HepG2 (cell line): ENCODE results near the gene KCNS1. TPM values are rescaled to one million over a fixed set of nuclear protein-coding genes. Genes with fewer than 3 reads are reported as not detected.

Experiments used
- CREM ChIP-seq, 2 experiments: sonication (generic) in 1 of 2; formaldehyde crosslinking in 1 of 2; IDR thresholded peaks; 2 replicates each; pipeline versions ENCODE4 v1.4.0 to v1.6.1; 2016 to 2020; ENCODE audit warnings: antibody characterized with exemption in 1 of 2, mild to moderate bottlenecking in 1 of 2, missing genetic modification reagents in 1 of 2
- DPF2 ChIP-seq: sonication (generic); formaldehyde crosslinking; IDR thresholded peaks from 2 replicates; pipeline ENCODE4 v1.4.0; 2020; ENCODE audit warnings: mild to moderate bottlenecking, low read depth, missing genetic modification reagents, borderline replicate concordance
- ESRRA ChIP-seq: sonication (generic); formaldehyde crosslinking; IDR thresholded peaks from 2 replicates; pipeline ENCODE4 v1.5.1; 2020; ENCODE audit warnings: mild to moderate bottlenecking, low read depth, missing genetic modification reagents
- FLYWCH1 ChIP-seq: sonication (generic); formaldehyde crosslinking; IDR thresholded peaks from 2 replicates; pipeline ENCODE4 v1.8.1; 2023; ENCODE audit warnings: mild to moderate bottlenecking, missing genetic modification reagents
- MAFF ChIP-seq: IDR thresholded peaks from 2 replicates; pipeline ENCODE4 v1.6.1; 2011; ENCODE audit warnings: low read depth, low read length, improper control_type of control experiment
- MEF2D ChIP-seq: sonication (generic); formaldehyde crosslinking; IDR thresholded peaks from 2 replicates; pipeline ENCODE4 v1.5.1; 2020; ENCODE audit warnings: mild to moderate bottlenecking, missing genetic modification reagents
- MEIS1 ChIP-seq: sonication (generic); formaldehyde crosslinking; IDR thresholded peaks from 2 replicates; pipeline ENCODE4 v1.9.0; 2021; ENCODE audit warnings: mild to moderate bottlenecking, missing genetic modification reagents, moderate library complexity, borderline replicate concordance
- MIXL1 ChIP-seq: IDR thresholded peaks from 2 replicates; pipeline ENCODE4 v1.6.1; 2016
- MLX ChIP-seq: IDR thresholded peaks from 2 replicates; pipeline ENCODE4 v1.6.1; 2016
- NCOA2 ChIP-seq: sonication (generic); formaldehyde crosslinking; IDR thresholded peaks from 2 replicates; pipeline ENCODE4 v1.8.0; 2022; ENCODE audit warnings: inconsistent platforms
- PHF21A ChIP-seq: sonication (generic); formaldehyde crosslinking; IDR thresholded peaks from 2 replicates; pipeline ENCODE4 v1.5.0; 2020; ENCODE audit warnings: mild to moderate bottlenecking, missing genetic modification reagents
- TCF7 ChIP-seq: sonication (generic); IDR thresholded peaks from 2 replicates; pipeline ENCODE4 v1.6.1; 2016; ENCODE audit warnings: antibody characterized with exemption, low read depth
- ZBTB46 ChIP-seq: sonication (generic); formaldehyde crosslinking; IDR thresholded peaks from 2 replicates; pipeline ENCODE4 v1.4.0; 2020; ENCODE audit warnings: mild to moderate bottlenecking, missing genetic modification reagents, borderline replicate concordance
- ZEB1 ChIP-seq: IDR thresholded peaks from 2 replicates; pipeline ENCODE4 v1.6.1; 2012; ENCODE audit warnings: mild to moderate bottlenecking, low read depth, inconsistent platforms; ENCODE audit not compliant: insufficient replicate concordance
- ZFP82 ChIP-seq: sonication (generic); formaldehyde crosslinking; IDR thresholded peaks from 2 replicates; pipeline ENCODE4 v1.5.1; 2020; ENCODE audit warnings: mild to moderate bottlenecking, missing genetic modification reagents, borderline replicate concordance
- ZFP90 ChIP-seq: sonication (generic); formaldehyde crosslinking; IDR thresholded peaks from 2 replicates; pipeline ENCODE4 v1.8.0; 2022; ENCODE audit warnings: missing genetic modification reagents, mild to moderate bottlenecking, inconsistent platforms, borderline replicate concordance
- ZGPAT ChIP-seq: IDR thresholded peaks from 2 replicates; pipeline ENCODE4 v1.6.1; 2016; ENCODE audit warnings: mild to moderate bottlenecking
- ZHX2 ChIP-seq, 2 experiments: sonication (generic) in 1 of 2; formaldehyde crosslinking in 1 of 2; IDR thresholded peaks; 2 replicates each; pipeline versions ENCODE4 v1.6.1 to v1.9.0; 2014 to 2022; ENCODE audit warnings: antibody characterized with exemption in 1 of 2, borderline replicate concordance in 1 of 2, inconsistent platforms in 1 of 2, low read depth in 1 of 2, missing genetic modification reagents in 1 of 2
- ZNF121 ChIP-seq: sonication (generic); formaldehyde crosslinking; IDR thresholded peaks from 2 replicates; pipeline ENCODE4 v1.5.0; 2020; ENCODE audit warnings: mild to moderate bottlenecking, missing genetic modification reagents
- ZNF124 ChIP-seq: sonication (generic); formaldehyde crosslinking; IDR thresholded peaks from 2 replicates; pipeline ENCODE4 v1.4.0; 2020; ENCODE audit warnings: missing genetic modification reagents
- ZNF256 ChIP-seq: sonication (generic); formaldehyde crosslinking; conservative IDR thresholded peaks from 2 replicates; pipeline ENCODE4 v1.4.0; 2020; ENCODE audit warnings: missing genetic modification reagents
- polyA plus RNA-seq, 8 experiments: library from polyadenylated mRNA; depleted of rRNA in 3 of 8; stranded (reverse) in 7 of 8; unstranded in 1 of 8; fragments of >200 nt; fragmentation: Illumina TruSeq in 4 of 8; extraction: Trizol in 4 of 8; gene quantifications; 2 replicates each; pipeline versions ENCODE4 v1.2.1 to v1.2.3, GENCODE V29; 2011 to 2016; ENCODE audit warnings: low read depth in 4 of 8, missing spikeins in 1 of 8, mixed read lengths in 1 of 8; ENCODE audit not compliant: insufficient read depth in 1 of 8
- total RNA-seq, 5 experiments: library from RNA; depleted of rRNA; stranded (reverse); fragments of >200 nt; fragmentation: Illumina TruSeq; extraction: Trizol; gene quantifications; 2 replicates each; pipeline ENCODE4 v1.2.3, GENCODE V29; 2016; ENCODE audit warnings: low read depth in 1 of 5

The KCNS1 gene
- total and polyA plus RNA-seq, 2 of the 13 experiments (the other 11 are each of a cell fraction or from before 2014, with no cell fraction given): 0.03 TPM; not detected in 1

- peak; percentile 60 for TF ChIP-seq MIXL1 (CRISPR knock-in tag)
- peak; percentile 44; the same call in 1 of the 2 replicates for TF ChIP-seq CREM (IDR thresholded peaks at IDR 0.05)
- TF ChIP-seq CREM (CRISPR knock-in tag; IDR thresholded peaks at IDR 0.05): no peak
- no peak for TF ChIP-seq FLYWCH1 (CRISPR knock-in tag)
- TF ChIP-seq ZEB1: no peak
- TF ChIP-seq PHF21A: peak; percentile 90; the same call in 1 of the 2 replicates
- no peak for TF ChIP-seq ZNF256 (CRISPR knock-in tag)
- 0 out of 2 replicates have a peak, but pooled peaks have one; percentile 57 for TF ChIP-seq ZBTB46 (CRISPR knock-in tag)
- TF ChIP-seq DPF2 (CRISPR knock-in tag): peak; percentile 72; the same call in 1 of the 2 replicates
- TF ChIP-seq MEF2D (CRISPR knock-in tag): peak; percentile 91
- peak; percentile 22; the same call in 1 of the 2 replicates for TF ChIP-seq TCF7
- 0 out of 2 replicates have a peak, but pooled peaks have one; percentile 9 for TF ChIP-seq ZNF121 (CRISPR knock-in tag)
- TF ChIP-seq ZFP82: no peak
- no peak for TF ChIP-seq ZHX2 (IDR thresholded peaks at IDR 0.05; ENCODE audit: low read depth)
- TF ChIP-seq ZHX2 (CRISPR knock-in tag; IDR thresholded peaks at IDR 0.05; ENCODE audit: borderline replicate concordance): no peak
- peak; percentile 71 for TF ChIP-seq NCOA2 (CRISPR knock-in tag)
- no peak for TF ChIP-seq MLX (CRISPR knock-in tag)
- TF ChIP-seq MEIS1 (CRISPR knock-in tag): no peak
- peak; percentile 48; the same call in 1 of the 2 replicates for TF ChIP-seq ESRRA (CRISPR knock-in tag)
- peak; percentile 81; the same call in 1 of the 2 replicates for TF ChIP-seq ZNF124
- no peak for TF ChIP-seq ZFP90
- TF ChIP-seq MAFF: peak; percentile 38; the same call in 1 of the 2 replicates
- TF ChIP-seq ZGPAT (CRISPR knock-in tag): peak; percentile 75
Observed at GRCh38 chr20:45077559-45077958, 23.4 kb downstream of the KCNS1 start (continued).
